NCI-H1105 (cell line): ENCODE measurements around the gene MAGIX.
"Not testable (repeated sequence)": the region's sequence is repeated elsewhere in the genome, so short reads cannot be mapped to it uniquely, and the experiment has no call there.

Experiments
- DNase-seq: peaks from one replicate; lab custom pipeline; 2025; lab: John Stamatoyannopoulos, UW

MAGIX gene

GRCh38 chrX:49160908-49161307 is 1.6 kb upstream of the MAGIX start:
- DNase-seq, result no peak

DNA sequence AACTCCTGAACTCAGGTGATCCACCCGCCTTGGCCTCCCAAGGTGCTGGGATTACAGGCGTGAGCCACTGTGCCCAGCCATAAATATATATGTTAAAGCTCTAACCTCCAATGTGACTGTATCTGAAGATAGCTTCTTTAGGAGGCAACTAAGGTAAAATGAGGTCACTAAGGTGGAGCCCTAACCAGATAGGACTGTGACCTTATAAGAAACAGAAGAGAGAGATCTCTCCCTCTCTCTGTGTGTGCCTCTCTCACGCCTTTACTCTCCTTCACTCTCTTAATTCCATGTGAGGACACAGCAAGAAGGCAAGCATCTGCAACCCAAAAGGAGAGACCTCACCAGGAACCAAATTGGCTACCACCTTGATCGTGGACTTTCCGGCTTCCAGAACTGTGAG is 926 bp upstream of the MAGIX start:
- DNase-seq, result no peak

DNA sequence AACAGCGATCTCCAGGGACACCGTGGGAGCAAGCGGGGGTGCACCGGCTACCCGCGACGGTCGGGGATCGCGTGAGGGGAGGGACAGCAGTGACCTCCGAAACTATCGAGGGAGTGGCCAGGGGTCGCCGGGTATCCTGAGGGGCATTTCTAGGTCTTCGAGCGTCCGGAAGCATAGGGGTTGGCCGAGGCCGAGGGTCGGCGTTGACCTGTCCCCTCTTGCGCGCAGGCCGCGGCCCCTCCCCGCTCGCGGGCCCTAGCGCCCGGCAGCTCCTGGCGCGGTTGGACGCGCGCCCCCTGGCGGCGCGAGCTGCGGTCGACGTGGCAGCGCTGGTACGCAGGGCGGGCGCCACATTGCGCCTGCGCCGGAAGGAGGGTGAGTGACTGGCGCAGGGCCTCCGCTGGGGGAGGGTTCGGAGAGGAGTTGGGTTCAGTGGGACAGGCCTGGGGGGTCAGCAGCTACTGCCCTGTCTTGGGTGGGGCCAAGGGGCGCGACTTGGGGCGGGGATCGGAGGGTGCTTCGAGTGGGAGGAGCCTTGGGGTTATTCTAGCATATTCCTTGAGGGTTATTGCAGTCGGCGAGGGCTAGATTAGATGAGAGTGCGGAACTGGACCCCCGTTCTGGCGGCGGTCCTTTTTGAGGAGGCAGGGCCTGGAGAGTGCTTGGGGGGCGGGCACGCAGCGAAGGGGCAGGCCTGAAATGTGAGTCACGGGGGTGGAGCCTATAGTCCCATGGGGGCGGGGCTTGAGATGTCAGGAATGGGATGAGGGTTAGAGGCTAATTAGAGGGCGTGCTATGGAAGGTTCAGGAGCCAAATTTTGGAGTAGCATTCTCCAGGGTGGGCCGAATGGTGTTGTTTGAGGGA is 1.2 kb downstream of the MAGIX start:
- peak; percentile 72 for DNase-seq

DNA sequence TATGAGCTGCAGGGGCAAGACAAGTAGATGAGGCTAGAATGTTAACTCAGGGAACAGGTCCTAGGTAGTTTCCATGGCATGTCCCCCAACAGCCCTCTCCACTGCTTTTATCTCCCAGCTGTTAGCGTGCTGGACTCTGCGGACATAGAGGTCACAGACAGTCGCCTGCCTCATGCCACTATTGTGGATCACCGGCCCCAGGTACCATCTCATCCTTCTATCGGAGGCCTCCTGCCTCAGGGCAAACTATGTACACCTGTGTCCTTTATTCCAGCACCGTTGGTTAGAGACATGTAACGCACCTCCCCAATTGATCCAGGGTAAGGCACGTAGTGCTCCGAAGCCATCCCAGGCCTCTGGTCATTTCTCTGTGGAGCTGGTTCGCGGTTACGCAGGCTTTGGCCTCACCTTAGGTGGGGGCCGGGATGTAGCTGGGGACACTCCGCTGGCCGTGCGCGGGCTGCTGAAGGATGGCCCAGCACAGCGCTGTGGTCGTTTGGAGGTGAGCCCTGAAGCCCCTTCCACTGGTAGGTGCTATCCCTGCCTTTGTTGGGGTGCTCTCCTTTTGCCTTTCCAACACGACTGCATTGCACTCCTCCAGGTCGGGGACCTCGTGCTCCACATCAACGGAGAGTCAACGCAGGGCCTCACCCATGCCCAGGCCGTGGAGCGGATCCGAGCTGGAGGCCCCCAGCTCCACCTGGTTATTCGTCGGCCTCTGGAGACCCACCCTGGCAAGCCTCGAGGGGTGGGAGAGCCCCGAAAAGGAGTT is 2.2 kb downstream of the MAGIX start:
- no peak for DNase-seq

DNA sequence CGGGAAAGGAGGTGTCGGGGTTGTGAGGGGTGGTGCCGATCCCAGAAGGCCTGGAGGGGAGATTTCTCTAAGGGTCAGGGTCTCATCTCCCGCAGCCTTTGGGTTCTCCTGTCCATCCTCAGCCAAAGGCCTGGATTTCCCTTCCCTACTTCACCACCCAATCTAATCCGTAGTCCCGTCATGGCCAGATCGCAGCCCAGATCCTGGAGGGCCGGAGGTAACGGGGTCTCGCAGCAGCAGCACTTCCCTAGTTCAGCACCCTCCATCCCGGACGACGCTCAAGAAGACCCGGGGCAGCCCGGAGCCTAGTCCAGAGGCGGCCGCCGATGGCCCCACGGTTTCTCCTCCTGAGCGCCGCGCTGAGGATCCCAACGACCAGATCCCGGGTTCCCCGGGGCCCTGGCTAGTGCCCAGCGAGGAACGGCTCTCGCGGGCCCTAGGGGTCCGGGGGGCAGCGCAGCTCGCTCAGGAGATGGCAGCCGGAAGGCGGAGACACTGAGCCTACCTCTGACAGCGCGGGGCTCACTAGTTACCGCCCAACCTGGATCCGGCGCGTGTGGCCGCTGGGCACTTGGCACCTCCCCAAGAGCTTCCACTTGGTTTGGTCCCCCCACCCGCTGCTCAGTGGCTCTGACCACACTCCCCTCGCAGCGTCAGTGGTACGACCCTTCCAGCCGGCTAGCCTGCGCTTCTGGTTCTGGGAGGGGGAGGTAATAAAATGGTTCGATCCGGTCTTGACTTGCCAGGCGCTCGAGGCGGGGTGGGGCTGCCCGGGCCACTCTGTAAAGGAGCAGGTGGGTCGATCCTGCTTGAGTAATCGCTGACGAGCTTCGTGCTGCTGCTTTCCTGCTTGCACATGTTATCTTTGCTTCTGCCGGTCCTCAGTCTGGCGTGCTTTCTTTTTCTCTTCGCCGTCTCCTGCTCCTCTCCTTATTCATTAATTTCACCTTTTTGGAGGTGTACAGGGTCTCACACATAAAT is 3.6 kb downstream of the MAGIX start:
- DNase-seq, result peak; percentile 88

- no peak for DNase-seq
These were observed 4.6 kb downstream of the MAGIX start for GRCh38 chrX:49166914-49167739.

GRCh38 chrX:49167740-49168108 is 5.2 kb downstream of the MAGIX start:
- no peak for DNase-seq

- no peak for DNase-seq
These were observed 9.3 kb downstream of the MAGIX start, which contains the start of gene PLP2 for GRCh38 chrX:49171752-49172279. Gene PLP2 (plus strand): TSS chrX:49171898. CDS start chrX:49172001, 103 bp downstream.

DNA sequence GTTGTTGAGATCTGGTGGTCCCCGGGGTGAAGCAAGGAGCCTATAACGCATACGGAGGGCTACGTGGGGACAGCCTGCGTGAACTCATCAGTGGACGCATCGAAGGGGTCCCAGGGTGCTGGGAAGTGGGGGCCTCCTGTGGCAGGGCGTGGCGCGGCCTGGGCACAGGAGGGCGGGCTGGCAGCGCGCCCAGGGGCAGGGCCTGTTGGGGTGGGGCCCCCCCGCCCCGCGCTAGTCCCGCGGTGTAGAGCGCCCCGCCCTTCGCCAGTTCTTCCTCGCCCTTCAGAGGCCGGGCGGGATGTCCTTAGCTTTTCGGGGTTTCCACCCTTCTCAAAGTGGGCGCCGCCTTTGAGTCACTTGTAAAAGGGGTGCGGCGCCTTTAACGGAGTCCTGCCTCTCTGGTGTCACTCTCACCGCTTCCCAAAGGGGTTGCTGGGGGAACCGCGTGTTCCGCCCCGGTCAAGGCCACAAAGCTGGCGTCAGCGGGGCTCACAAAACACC is 9.8 kb downstream of the MAGIX start:
- DNase-seq, result peak; percentile 38

GRCh38 chrX:49173544-49173943 is 11.0 kb downstream of the MAGIX start:
- DNase-seq, result not testable (repeated sequence)

DNA sequence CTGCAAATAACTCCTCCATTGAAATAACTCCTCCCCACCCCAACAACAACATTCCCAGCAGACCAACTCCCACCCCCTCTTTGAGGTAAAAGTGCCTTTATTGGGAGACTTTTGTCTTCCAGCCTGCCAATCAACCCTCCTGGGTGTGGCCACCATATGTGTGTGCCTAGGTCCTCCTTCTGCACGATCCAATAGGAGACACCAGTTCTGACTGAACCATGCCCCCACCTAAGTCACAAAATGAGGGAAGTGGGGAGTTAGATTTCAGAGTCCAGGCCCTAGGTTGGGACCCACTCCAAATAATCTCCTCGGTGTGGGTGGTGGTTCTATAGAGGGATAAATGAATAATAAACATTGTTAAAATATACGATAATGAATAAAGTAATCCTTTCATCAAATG is 12.2 kb downstream of the MAGIX start:
- DNase-seq, result no peak

- DNase-seq, result no peak
These were observed 13.1 kb downstream of the MAGIX start for GRCh38 chrX:49175435-49176274.

- no peak for DNase-seq
These were observed 14.1 kb downstream of the MAGIX start for GRCh38 chrX:49176421-49177326.

DNA sequence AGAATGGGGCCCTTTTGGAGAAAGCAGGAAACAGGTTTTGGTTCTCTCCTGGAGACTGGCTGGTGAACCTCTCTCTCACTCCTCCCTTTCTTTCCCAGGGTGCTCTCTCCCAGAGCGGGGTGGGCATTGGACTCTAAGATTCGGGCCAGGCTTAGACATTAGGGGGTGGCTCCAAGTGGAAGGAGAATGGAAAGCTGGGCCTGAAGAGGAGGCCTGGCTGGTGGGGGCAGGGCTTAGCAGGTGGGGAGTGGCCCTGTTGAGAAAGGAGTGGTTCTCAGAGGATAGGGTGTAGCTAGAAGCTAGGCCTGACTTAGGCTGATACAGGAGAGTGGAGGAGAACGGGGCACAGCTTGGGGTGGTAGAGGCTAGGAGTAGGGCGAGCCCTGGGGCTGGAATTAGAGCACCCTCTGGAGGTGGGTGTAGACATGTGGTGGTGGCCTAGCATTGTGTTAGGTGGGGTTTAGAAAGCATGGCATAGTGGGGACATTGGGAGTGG is 14.8 kb downstream of the MAGIX start:
- DNase-seq, result no peak

- no peak for DNase-seq
These were observed 15.4 kb downstream of the MAGIX start for GRCh38 chrX:49177873-49178480.

- DNase-seq, result no peak
These were observed 16.0 kb downstream of the MAGIX start for GRCh38 chrX:49178537-49178936.

DNA sequence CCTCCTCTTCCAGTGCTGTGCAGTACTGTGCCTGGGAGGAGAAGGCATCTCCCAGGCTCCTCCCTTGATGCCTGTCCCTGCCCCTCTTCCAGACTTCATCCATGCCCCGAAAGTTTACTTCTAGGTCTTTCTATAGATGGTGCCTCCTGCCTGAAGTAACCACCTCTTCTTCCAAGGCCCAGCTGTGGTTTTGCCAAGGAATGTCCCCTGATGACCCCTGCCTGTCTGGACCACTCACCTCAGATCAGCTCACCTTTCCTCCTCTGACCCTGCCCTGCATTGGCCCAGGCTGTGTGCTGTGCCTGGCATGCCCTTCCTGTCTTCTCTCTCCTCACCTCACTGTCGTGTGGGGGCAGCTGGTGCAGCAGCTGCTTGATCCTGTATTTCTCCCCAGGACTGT is 16.8 kb downstream of the MAGIX start:
- DNase-seq, result no peak

- no peak for DNase-seq
These were observed 21.2 kb downstream of the MAGIX start for GRCh38 chrX:49183701-49184281.
